Epithelial cell of proximal tubule (primary cell): ENCODE measurements around the gene LIMCH1. TPM values are rescaled to one million over a fixed set of nuclear protein-coding genes. Genes with fewer than 3 reads are reported as not detected.

Experiments
- DNase-seq: peaks from one replicate; pipeline ENCODE4 v3.0.0-alpha.2; 2011; ENCODE audit warnings: low read depth
- H3K4me3 ChIP-seq: 2 replicates; pipeline ENCODE4 v1.5.1; 2011; ENCODE audit warnings: low read depth, mild to moderate bottlenecking, low read length
- total RNA-seq: library from RNA; depleted of rRNA; stranded (reverse); fragments of >200 nt; gene quantifications from 2 replicates; pipeline ENCODE4 v1.2.3, GENCODE V29; 2015
- TF ChIP-seq, protein P1 (sequence below): conservative IDR thresholded peaks from 2 replicates; pipeline ENCODE4 v1.5.1; 2012; ENCODE audit warnings: low read depth, mild to moderate bottlenecking, low read length

Gene LIMCH1
- total RNA-seq, 1 donor from 2014 or later: 15.5 TPM

DNA sequence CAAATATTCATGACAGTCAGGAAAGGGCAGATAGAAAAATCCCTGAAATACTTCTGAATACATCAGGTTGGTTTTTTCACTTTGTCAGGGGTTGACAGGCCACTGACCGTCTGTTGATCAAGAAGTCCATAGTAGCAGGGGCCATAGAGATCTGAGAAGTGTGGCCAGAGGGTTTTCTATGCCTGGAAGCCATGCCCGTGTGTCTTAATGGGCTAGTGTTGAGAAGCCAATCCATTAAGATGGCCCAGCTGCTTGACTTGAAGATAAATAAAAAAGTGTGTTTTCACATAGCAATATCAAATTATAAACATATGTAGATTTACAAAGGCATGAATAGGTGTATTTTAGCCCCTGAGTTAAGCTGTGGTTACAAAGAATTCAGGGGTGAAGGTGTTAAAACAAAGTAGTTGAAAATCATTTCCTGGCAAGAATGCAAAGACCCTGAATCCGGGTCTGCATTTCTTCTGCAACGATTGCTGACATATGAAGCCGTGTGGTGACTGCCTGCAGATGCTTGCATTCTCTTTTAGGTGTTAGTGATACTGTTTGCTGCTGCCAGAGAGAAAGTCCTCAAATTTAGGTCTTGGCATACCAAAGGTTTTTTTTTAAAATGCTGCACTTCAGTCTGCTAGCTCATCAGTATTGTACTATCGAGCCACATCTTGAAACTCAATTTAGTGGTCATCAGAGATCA, 9.3 kb upstream of the LIMCH1 start:
- DNase-seq: no peak
- no peak overlapping the region for H3K4me3 ChIP-seq
- TF ChIP-seq, protein P1, sequence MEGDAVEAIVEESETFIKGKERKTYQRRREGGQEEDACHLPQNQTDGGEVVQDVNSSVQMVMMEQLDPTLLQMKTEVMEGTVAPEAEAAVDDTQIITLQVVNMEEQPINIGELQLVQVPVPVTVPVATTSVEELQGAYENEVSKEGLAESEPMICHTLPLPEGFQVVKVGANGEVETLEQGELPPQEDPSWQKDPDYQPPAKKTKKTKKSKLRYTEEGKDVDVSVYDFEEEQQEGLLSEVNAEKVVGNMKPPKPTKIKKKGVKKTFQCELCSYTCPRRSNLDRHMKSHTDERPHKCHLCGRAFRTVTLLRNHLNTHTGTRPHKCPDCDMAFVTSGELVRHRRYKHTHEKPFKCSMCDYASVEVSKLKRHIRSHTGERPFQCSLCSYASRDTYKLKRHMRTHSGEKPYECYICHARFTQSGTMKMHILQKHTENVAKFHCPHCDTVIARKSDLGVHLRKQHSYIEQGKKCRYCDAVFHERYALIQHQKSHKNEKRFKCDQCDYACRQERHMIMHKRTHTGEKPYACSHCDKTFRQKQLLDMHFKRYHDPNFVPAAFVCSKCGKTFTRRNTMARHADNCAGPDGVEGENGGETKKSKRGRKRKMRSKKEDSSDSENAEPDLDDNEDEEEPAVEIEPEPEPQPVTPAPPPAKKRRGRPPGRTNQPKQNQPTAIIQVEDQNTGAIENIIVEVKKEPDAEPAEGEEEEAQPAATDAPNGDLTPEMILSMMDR: no peak

DNA sequence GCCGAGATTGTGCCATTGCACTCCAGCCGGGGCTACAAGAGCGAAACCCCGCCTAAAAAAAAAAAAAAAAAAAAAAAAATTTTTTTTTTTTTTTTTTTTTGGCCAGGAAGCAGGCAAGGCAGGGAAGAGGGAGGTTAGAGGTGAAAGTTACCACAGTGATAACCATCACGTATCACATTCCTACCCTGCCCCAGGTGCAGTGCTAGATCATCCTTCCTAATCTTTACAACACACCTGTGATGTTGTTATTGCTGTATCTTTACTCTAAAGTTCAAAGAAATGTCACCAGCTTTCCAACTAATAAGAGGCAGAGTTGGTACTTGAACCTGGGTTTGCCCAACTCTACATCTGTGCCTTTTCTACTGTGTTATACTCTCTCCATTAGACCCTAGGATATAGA, 7.2 kb upstream of the LIMCH1 start:
- DNase-seq: no peak
- TF ChIP-seq, protein P1: no peak

DNA sequence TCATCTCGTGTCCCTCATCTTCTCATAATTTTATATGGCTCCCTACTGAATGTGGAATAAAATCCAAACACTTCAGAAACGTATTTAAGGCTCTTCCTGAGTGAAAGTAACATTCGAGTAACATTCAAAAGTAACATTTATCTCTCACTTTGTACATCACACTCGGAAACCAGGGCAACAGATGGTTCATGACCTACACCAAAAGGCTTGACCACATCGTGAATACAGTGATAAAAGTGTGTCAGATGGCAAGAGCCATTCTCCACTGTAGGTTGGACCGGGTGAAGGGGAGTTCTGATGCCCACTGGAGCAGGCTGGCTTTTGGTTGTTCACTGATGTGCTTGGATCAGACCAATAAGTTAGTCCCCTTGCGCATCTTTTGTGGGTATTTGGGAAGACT, 5.6 kb upstream of the LIMCH1 start:
- H3K4me3 ChIP-seq: no peak overlapping the region
- DNase-seq: no peak
- TF ChIP-seq, protein P1: no peak

More for the DNA sequence above, 7.2 kb upstream of the LIMCH1 start:
- no peak overlapping the region for H3K4me3 ChIP-seq

DNA sequence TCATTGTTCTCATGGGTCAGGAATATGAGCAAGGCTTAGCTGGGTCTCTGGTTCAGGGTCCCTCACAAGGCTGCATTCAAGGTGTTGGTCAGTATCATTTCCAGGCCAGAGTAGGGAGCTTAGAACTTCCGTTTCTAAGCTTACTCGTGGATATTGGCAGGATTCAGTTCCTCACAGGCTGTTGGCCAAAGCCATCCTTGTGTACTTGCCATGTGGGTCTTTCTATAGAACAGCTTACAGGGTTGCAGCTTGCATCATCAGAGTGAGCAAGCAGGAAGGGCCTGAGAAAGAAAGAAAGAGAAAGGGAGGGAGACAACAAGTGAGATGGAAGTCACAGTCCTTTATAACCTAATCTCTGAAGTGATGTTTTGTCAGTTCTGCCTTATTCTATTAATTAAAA, 5.1 kb upstream of the LIMCH1 start:
- TF ChIP-seq, protein P1: no peak
- H3K4me3 ChIP-seq: no peak overlapping the region
- no peak for DNase-seq

DNA sequence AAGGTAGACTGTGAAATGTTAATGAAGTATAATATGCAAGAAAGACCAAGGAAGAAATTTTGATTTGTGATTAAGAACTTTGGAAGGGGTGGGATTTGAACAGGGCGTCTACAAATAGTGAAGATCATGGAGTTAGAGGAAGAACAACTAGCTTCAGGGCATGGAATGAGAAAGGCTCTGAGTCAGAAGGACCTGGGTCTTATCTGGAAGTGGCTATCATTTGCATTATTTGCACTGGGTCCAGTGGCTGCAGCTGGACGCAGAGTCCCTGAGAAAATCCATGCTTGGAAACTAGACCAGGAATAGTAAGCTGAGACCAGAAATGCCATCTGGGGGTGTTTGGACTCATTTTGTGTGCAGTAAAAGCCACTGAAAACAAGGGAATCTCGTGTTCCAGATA, 4.3 kb upstream of the LIMCH1 start:
- H3K4me3 ChIP-seq: no peak overlapping the region
- TF ChIP-seq, protein P1: no peak
- no peak for DNase-seq

DNA sequence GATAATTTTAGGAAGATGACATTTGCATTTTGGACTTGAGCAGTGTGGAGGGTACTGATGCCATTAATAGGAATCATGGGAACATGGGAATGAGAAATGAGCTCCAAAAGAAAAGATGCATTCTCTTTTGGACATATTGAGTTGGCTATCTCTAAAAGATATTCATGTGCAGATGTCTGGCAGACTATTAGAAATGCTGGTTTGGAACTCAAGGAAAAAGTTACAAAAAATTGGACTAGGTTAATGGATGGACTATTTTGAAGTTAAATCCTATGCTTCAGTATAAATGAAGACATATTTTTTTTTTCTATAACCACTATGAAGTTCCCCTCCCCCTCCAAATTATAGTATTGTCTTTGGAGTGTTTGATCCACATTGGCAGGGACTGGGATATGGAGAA, 3.6 kb upstream of the LIMCH1 start:
- TF ChIP-seq, protein P1: no peak
- DNase-seq: no peak
- H3K4me3 ChIP-seq: no peak overlapping the region

DNA sequence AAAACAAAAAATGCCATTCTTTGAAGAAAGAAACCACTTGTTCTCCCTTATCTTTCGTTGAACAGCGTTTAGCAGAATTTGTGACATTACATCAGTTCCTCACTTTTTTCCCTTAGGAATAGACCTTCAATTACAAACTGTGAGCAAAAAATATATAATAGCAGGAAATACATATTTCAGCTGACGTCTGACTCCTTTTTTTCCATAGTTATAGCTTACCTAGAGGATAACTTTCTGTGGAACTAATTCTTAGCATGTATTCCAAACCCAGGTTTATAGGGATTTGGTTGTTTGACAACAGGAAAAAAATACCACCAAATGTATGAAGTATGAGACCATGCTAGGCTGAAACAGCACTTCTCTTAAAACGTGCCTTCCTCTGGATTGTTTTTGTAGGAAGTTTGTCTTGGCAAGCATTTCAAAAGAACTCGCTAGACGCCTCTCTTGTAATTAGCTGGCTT, 2.0 kb upstream of the LIMCH1 start:
- TF ChIP-seq, protein P1: no peak
- DNase-seq: no peak
- H3K4me3 ChIP-seq: no peak overlapping the region
